ENCODE data around the gene RHBDL3.
"Not testable (repeated sequence)": the region's sequence is repeated elsewhere in the genome, so short reads cannot be mapped to it uniquely, and the experiment has no call there.

RHBDL3 gene

GRCh38 chr17:32297860-32298259 is 32.2 kb downstream of the RHBDL3 start:
- FAIRE-seq, result no peak

GRCh38 chr17:32298298-32298697 is 32.7 kb downstream of the RHBDL3 start:
- FAIRE-seq, result no peak

GRCh38 chr17:32298721-32299579 is 33.3 kb downstream of the RHBDL3 start:
- FAIRE-seq, result no peak

- FAIRE-seq, result no peak
These were observed 34.0 kb downstream of the RHBDL3 start for GRCh38 chr17:32299580-32300164.

GRCh38 chr17:32302037-32302436 is 36.4 kb downstream of the RHBDL3 start:
- FAIRE-seq, result no peak

- FAIRE-seq, result no peak
These were observed 37.4 kb downstream of the RHBDL3 start for GRCh38 chr17:32302860-32303649.

- no peak for FAIRE-seq
These were observed 38.2 kb downstream of the RHBDL3 start for GRCh38 chr17:32303781-32304288.

- FAIRE-seq, result no peak
These were observed 39.4 kb downstream of the RHBDL3 start for GRCh38 chr17:32305049-32305448.

- no peak for FAIRE-seq
These were observed 42.0 kb downstream of the RHBDL3 start for GRCh38 chr17:32307658-32308057.

GRCh38 chr17:32311028-32311536 is 45.5 kb downstream of the RHBDL3 start:
- FAIRE-seq, result no peak

- no peak for FAIRE-seq
These were observed 49.0 kb downstream of the RHBDL3 start for GRCh38 chr17:32314636-32315035.

GRCh38 chr17:32315171-32315570 is 49.5 kb downstream of the RHBDL3 start:
- FAIRE-seq, result no peak

- FAIRE-seq, result not testable (repeated sequence)
These were observed 51.0 kb downstream of the RHBDL3 start for GRCh38 chr17:32316653-32317052.

GRCh38 chr17:32317353-32317752 is 51.7 kb downstream of the RHBDL3 start:
- no peak for FAIRE-seq

GRCh38 chr17:32318071-32318470 is 52.4 kb downstream of the RHBDL3 start:
- no peak for FAIRE-seq

- no peak for FAIRE-seq
These were observed 53.9 kb downstream of the RHBDL3 start for GRCh38 chr17:32319548-32319905.

GRCh38 chr17:32320080-32320479 is 54.4 kb downstream of the RHBDL3 start:
- not testable (repeated sequence) for FAIRE-seq

GRCh38 chr17:32320847-32321246 is 55.2 kb downstream of the RHBDL3 start:
- no peak for FAIRE-seq

- FAIRE-seq, result no peak
These were observed 57.4 kb downstream of the RHBDL3 start for GRCh38 chr17:32323046-32323445.

GRCh38 chr17:32323811-32324491 is 58.3 kb downstream of the RHBDL3 start:
- FAIRE-seq, result no peak

- FAIRE-seq, result no peak
These were observed 62.3 kb downstream of the RHBDL3 start for GRCh38 chr17:32327911-32328310.

- no peak for FAIRE-seq
These were observed 64.5 kb downstream of the RHBDL3 start for GRCh38 chr17:32330147-32330546.
